DLD1 (cell line): ENCODE data around the gene MORN2.

Experiments
- in situ Hi-C: cut with HindIII; loops from 2 replicates; pipeline ENCODE4 v1.10.0; 2017; ENCODE audit warnings: low sequenced_read_pairs

The MORN2 gene

GRCh38 chr2:38889045-38889444 lies 13.3 kb downstream of the MORN2 start:
- in situ Hi-C loops: no loop called here

DNA sequence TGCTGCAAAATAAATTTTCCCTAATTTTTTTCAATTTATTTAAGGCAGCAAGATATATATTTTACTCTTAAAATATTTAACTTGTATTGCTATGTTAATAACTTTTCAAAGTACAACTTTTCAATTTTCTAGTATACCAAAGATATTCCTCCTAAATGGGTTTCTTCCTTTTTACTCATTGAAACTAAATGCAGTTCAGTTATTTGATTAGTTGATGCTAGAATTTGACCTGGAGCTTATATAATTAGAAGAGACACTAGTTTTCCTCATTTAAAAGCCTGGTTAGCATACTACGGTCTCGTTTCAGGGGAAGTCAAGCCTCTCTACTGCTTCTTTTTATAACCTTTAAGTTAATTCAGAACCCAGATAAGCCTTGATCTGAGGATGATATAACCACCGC lies 13.8 kb downstream of the MORN2 start, which contains the start of gene ARHGEF33:
TSS of gene ARHGEF33 (plus strand) at position 301 of the 400 bp plus-strand sequence. CDS start 29,573 bp downstream, outside the sequence.
- in situ Hi-C loops: no loop called here

GRCh38 chr2:38892819-38893218 lies 17.0 kb downstream of the MORN2 start:
- in situ Hi-C loops: no loop called here

- in situ Hi-C loops: no loop called here
These were observed 22.5 kb downstream of the MORN2 start for GRCh38 chr2:38898256-38898655.

DNA sequence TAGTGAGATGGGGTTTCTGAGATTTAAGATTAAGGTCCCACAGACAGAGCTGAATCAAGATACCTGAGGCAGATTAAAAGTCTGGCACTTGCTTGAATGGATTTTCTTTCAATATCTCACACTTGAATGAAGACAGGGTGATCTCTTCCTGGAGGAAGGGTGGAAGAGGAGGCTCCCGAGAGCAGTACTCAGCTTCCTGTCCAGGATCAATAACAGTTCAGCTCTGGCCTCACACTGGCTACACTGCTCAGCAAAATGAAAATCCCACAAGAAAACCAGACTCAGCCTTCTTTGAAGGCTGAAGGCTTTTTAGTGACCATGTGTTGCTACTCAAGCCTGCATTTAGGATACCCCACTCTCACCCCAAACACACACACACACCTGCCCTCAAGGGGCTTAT lies 24.9 kb downstream of the MORN2 start:
- in situ Hi-C loops: no loop called here

DNA sequence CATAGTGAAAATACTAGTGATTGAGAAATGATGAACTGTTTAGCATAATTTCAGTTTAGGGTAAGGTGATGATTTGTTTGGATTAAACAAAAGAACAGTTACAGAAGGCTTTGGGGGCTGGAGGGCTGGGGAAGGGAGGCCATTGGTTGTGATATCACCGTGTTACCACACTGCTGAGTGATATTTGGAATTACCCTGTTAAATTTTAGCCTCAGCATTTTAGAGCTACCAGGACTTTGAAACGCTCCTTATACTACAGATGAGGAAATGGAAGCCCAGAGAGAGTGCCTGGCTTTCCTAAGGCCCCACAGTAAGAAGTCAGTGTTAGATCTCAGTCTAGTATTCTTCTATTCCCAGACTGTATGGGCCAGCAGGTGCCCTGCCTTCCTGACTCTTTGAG lies 29.5 kb downstream of the MORN2 start:
- in situ Hi-C loops: no loop called here

- in situ Hi-C loops: no loop called here
These were observed 31.5 kb downstream of the MORN2 start for GRCh38 chr2:38907242-38907641.

DNA sequence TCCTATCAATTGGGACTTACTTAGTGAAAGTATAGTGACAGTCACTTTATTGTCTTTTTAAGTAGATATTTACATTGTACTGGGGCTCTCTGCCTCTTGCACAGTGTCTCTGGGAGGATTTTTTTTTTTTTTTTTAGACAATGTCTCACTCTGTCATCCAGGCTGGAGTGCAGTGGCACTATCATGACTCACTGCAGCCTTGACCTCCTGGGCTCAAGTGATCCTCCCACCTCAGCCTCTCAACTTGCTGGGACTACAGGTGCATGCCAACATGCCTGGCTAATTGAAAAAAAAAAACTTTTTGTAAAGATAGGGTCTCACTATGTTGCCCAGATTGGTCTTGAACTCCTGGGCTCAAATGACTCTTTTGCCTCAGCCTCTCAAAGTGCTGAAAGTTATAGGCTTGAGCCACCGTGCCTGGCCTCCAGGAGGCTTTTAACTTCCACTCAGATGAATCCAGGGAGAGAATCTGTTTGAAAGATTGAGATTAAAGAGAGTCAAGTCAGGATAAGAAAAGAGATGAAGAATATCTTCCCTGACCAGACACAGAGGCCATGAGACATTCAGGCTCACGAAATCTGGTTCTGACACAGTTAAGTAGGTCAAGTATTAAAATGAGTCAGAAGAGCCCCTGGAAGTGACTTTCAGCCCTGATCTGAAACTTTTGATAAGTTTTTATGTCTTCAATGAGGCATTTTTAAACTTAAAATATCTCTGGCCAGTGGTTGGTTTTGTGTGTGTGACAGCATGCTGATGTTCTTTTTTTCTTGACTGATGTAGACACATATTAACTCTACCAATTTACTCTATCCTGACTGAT lies 32.2 kb downstream of the MORN2 start:
- in situ Hi-C loops: no loop called here

GRCh38 chr2:38909872-38910271 lies 34.1 kb downstream of the MORN2 start:
- in situ Hi-C loops: no loop called here

- in situ Hi-C loops: no loop called here
These were observed 35.4 kb downstream of the MORN2 start for GRCh38 chr2:38911191-38911590.

GRCh38 chr2:38912619-38913018 lies 36.8 kb downstream of the MORN2 start:
- in situ Hi-C loops: no loop called here

DNA sequence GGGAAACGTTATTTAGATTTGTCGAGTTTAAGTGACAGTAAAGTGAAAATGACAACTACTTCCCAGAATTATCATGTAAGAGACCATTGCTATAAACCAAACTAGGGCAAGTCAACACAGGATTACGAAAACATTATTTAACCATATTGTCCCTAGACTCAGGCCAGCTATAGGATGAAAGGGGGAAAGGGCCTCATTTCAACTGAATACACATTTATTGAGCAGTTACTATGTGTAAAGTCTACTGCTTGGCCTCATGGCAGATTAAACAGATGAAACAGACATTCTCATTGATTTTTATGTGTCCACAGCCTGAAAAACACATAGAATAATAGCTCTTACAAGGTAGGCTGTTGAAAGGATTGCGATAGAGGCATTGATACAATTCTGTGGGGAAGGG lies 46.6 kb downstream of the MORN2 start:
- in situ Hi-C loops: no loop called here

- in situ Hi-C loops: no loop called here
These were observed 47.1 kb downstream of the MORN2 start for GRCh38 chr2:38922902-38923301.

DNA sequence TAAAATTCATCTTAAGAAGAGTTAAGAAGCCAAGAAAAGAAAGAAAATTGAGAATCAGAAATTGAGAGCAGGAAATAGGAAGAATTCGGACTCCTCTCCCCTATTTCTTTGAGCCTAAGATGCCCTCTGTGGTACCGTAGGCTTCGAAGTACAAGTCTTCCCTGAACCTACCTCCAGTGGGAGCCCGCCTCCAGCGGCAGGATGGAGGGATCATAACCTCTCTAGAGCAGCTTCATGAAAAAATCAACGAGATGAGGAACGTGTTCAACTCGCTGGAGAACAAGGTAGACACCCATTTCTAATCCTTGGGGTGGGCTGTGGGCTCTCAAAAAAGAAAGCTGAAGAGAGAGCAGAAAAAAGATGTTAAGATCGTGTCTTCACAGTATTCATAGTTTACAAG lies 50.2 kb downstream of the MORN2 start:
- in situ Hi-C loops: loop anchor here (25.0 kb wide), 1 partner anchor 286 kb away; no protein-coding TSS in a partner anchor

DNA sequence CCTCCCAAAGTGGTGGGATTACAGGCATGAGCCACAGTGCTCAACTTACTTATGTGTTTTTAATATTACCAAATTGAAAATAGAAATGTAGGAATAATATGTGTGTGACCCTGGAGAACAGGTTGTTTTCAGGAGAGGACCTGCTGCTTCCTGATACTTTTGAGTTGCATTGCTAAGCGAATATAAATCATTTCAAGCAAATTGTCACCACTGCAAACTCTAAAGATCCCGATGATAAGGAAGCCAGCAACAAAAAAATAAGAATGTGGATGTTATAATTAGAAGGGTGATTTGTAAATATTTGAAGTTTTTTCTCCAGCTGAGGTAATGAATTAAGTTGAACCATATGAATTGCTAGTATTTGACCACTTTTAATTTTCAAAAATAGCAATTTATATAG lies 54.8 kb downstream of the MORN2 start:
- in situ Hi-C loops: loop anchor here (25.0 kb wide), 1 partner anchor 282 kb away; no protein-coding TSS in a partner anchor
